Inferior parietal cortex (tissue), 1 donor: ENCODE measurements around the gene EIF2AK3.
"Not testable (repeated sequence)": the region's sequence is repeated elsewhere in the genome, so short reads cannot be mapped to it uniquely, and the experiment has no call there.

Experiments used
- DNase-seq: peaks from one replicate; pipeline ENCODE4 v3.0.0-alpha.2; 2016; ENCODE audit errors: extremely low spot score

The EIF2AK3 gene

DNA sequence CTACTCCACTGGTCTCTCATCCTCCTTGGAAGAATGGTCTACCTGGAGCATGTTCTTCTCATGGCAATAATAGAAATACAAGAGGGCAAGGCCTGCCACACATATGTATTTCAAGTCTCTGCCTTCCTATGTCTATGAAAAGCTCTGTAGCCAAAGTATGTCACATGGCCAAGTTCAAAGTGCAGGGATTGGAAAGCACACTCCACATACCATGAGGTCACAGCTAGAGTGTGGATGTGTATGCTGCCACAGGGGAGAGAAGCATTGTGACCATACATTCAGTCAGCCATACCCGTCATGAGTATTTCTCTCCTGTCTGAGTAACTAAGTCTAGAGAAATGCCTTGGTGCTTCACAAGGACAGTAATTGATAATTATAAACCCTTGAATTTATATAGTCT lies 8.8 kb upstream of the EIF2AK3 start:
- DNase-seq: no peak

DNA sequence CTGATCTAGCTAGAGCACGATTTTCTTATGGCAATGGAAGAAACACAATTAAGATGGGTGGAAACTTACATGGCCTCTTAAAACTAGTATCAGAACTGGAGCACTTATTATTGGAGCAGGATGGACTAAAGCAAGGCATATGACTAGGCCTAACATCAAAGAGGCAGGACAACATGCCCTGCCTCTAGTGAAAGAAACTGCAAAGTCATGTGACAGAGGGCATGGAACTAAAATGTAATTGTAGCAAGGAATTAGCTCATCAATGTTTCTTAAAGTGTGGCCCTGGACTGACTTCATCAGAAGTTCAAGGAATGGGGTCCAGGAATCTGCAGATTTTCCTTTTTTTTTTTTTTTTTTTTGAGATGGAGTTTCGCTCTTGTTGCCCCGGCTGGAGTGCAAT lies 5.3 kb upstream of the EIF2AK3 start:
- no peak for DNase-seq

DNA sequence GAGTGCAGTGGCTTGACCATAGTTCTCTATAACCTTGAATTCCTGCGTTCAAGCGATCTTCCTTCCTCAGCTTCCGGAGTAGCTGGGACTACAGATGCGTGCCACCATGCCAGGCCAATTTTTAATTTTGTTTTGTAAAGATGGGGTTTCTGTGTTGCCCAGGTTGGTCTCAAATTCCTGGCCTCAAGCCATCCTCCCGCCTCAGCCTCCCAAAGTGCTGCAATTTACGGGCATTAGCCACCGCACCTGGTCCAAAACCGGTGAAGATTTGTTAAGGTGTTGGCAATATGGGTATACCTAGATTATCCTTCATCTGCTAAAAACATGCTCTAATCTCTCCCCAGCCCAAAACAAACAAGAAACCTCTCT lies 1.3 kb upstream of the EIF2AK3 start:
- no peak for DNase-seq

DNA sequence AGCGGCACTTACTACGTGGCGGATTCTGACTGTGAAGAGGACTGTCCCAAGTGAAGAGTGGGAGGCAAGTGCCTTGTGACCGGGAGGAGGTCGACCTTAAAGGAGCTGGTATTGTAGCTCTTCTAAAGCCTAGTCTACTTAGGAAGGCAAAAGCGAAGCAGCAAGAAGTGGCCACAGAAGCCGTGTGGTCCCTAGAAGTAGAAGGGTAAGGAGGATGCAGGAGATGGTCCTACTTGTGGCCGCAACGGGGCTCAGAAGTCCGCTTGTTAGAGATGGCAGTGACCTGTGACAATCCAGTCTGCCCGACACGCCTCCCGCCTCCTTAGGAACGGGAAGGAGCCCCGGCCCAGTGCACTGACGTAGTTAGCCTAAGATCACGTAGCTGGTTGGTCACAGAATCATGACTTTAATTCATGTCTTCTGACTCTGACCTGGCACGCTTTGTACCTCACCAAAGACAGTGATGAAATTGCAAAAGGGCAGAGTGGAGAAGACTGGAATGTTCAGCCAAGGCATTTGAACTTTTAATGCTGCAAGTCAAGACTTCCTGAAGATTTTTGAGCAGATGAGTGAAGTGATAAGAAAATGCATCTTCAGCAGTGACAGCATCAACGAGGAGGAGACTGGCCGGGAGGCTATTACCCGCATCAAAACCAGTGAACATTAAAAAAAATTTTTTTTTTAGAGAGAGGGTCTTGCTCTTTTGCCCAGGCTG lies 749 bp upstream of the EIF2AK3 start:
- DNase-seq: no peak

DNA sequence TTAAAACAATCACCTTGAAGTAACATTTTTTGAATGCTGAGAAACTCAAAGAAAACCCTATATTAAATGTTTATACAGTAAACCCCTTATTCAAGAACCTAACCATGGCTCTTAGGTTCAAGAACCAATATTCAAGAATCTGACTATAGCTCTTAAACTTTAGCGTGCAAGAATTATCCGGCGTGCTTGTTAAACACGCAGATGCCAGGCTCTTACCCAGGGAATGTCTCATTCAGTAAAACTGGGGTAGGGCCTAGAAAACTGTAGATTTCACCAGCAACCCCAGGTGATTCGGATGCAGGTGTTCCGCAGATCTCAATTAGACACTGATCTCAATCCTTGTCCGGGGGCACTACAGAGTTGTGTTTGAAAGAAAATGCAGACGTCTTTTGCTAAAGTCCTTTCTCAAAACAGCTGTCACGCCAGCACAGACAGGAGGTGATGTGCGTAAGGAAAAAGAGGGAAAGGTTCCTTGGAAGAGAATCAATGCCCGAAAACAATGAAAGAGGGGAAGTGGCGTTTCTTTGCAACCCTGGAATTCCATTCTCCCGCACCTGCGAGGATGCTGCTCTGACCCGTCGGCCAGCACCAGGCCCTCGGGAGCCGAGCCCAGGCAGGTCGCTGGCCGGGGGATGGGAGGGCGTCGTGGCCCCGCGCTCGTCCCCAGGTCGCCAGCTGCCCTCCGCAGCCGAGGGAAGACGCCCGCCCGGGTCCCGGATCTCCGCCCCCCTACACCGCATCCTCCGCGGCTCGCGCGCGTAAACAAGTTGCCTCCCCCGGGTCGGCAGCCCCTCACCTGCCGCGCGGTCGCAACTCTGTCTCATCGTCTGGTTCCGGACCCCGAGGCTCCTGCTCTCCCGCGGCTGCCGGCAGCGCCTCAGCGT lies 851 bp downstream of the EIF2AK3 start:
- DNase-seq: no peak

DNA sequence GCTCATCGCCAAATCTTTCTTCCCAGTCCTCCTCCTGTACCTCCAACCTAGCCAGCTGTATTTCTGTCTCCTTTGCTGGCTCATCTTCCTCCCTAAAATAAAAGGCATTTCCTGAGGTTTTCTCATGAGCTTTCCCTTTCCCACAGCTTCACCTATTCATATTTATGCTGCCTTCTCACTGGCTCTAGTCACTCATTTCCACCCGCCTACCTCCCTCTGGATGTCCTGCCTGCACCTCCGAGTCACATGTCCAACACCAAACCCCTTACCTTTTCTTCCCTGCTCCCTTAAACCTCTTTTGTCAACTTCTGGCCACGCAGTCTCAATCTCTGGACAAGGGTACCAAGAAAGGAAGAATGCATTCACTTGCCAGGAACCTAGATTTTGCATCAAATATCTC lies 2.8 kb downstream of the EIF2AK3 start:
- DNase-seq: no peak

DNA sequence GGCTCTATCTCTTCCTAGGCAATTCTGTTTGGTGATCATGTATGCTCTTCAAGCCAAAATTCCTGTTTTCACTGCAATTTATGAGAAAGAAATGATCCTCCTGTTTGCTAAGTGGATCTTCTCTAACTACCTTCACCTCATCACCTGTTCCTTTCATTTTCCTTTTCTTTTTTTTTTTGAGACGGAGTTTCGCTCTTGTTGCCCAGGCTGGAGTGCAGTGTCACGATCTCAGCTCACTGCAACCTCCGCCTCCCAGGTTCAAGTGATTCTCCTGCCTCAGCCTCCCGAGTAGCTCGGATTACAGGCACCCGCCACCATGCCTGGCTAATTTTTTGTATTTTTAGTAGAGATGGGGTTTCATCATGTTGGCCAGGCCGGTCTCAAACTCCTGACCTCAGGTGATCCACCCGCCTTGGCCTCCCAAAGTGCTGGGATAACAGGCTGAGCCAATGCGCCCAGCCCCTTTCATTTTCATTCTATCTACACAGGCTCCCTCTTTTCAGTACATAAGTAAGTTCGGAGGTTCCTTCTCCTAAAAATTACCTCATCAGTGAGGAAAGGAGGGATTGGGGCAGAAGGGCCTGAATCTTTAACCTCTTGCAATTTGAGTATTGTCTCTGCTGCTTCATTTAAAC lies 3.3 kb downstream of the EIF2AK3 start:
- DNase-seq: not testable (repeated sequence)

DNA sequence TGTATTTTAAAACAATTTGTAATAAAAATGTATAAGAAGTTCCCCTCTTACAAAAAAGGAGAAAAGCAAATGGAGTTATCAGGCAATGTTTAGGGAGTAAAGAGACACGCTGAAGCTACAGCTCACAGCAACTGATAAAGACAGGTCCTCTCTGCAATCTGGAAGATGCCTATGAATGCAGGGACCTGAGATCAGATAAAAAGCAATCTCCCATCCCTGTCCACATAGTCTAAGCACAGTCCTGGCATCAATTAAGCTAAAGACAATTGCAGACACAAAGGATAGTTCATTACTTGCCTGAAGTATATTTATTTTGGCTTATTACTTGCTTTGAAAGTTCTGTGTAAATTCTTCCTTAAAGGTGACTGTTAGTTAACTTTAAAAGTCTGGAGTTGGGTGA lies 5.0 kb downstream of the EIF2AK3 start:
- DNase-seq: no peak

DNA sequence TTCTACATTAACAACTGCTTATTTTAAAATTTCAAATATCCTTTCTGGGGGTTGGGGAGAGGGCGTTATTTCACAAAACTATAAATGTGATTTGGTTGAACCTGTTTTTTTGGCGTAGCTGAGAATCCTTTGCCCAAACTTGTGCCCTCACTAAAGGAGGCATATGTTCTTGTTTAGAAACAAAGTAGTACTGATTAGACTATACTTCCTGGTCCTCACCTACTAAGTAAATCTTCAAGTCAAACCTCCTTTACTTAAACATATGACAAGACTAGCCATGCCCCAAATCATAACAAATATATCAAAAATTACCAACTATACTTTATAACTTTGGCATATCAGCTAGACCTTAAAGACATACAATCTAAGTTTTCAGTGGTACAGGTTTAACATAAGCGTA lies 5.8 kb downstream of the EIF2AK3 start:
- DNase-seq: no peak

DNA sequence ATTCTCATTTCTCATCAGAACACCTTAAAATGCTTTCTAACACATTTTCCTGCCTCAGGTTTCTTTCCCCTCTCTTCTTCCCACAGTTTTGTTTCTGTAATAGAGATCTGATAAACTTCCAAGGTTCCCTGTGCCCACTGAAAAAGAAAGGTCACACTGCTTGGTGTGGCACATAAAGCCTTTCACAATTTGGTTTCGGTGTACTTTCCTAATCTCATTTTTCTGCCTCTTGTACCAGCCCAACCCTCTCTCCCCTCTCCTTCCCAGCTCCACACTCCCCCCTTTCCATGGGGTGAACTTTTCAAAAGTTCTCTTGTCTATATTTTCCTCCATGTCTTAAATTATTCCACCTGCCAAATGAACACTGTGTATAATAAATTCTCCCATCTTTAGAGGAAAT lies 7.2 kb downstream of the EIF2AK3 start:
- DNase-seq: no peak

DNA sequence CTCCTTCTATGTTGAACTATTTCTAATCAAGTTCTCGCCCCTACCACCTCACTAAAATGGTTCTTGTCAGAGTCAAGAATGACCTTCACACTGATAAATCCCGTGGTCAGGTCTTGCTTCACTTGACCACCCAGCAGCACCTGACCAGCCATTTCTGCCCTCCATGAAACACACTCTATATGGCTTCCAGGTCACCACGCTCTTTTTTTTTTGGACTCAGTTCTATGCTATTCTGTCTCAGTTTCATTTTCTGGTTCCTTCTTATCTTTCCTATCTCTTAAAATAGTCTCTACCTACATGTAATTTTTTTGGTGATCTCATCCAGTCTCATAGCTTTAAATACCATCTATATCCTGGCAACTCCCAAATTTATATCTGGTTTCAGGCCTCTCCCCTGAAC lies 11.4 kb downstream of the EIF2AK3 start:
- no peak for DNase-seq

DNA sequence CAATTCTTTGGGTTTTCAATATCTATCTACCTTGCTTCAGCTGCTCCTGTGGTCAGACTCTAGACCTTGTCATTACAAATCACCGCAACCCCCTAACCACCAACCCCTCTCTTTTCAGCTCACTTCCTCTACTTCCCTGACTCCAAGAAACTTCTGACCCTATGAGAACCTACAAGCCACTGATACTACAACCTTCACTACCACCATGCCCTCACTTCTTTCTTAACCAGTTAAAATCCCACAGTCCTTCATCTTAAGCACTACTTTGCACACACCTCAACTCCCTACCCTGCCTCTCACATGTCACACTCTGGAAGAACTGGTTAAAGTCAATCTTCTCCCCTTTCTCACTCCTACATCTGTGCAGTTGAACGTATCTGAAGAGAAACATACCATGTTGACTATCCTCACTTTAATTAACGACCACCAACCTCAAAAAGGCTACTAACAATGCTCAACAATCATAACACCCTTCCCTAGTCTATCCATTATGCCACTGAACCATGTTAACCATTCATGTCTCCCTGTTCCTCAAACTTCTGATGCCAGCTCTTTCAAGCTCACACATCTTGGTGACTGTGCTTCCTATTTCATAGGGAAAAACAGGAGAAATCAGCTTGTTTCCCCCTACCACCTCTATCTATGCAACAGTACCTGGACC lies 12.6 kb downstream of the EIF2AK3 start:
- no peak for DNase-seq

DNA sequence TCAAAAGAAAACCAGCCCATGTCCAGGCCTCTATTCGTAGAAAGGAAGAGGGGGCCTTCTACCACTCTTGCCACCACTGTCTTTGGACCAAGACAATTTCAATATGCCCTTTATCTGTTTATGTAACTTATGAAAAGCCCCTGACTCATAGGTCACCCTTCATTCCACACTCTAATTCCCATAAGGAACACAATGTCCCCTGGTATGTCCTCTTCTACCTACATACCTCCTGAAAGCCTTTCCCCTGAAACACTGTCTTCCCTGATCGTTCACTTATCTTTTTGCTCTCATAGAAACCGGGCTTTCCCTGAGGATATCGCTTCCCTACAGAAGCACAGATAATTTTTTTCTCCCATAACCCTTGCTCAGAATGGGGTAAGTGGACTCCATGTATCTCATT lies 13.3 kb downstream of the EIF2AK3 start:
- no peak for DNase-seq

DNA sequence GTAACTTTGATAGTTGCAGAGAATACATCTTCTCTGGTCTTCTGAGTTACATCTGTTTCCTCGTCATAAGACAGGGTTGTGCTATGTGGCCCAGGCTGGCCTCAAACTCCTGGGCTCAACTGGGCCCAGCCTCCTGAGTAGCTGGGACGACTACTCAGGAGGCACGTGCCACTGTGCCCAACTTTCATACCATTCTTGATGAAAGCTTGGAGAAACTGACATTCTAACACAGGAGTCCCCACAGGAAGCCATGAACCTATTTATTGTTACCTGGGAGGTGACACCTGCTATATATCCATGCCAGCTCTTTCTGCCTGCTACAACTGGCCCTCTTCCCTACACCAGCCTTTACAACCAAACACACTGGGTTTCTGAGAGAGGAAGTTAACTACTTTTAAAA lies 19.1 kb downstream of the EIF2AK3 start:
- DNase-seq: no peak

DNA sequence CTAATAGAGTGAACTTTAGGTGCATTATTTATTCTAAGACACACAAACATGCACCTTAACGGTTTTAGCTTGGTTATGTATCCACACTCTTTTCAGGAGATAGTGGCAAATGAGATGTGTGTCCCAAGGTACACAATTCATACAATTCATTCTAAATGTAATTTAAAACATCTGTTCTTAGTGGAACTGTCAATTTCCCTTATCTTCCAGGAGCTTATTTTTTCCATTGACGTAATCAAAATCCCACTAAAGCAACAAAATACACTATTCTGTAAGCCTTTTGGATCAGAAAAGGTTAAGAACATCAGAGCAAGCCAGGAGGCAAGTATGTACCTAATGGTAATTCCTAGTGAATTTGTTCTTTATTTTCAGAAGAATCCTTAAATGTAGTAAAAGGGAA lies 19.8 kb downstream of the EIF2AK3 start:
- no peak for DNase-seq

DNA sequence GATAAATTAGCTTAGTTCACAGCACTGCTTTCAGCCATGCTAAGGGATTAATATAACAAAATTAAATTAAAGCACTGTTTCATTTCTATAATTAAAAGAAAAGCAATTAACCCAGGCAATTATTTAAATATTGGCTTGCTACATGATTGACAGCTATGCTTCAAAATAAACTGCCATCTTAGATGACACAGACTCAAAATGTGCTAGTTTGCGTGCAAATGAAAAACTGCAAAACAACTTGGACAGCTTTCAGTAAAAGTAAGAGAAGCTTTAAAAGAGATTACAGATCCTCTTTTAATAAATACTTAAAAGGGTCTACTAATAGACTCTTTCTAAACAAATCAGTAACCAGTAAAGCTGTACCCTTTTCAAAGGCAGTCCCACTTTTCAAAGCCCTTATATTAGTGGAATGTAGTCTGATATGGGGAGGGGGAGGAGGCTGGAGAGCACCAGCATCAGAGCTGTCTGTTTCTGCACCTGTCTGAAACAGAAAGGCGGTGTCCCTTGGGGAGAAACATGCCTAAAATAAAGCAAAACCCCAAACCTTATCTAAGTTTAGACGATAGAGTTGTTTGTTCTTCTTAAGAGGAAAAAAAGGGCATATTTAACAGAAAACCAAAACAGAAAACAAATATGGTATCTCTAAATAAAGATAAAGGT lies 20.8 kb downstream of the EIF2AK3 start:
- no peak for DNase-seq

DNA sequence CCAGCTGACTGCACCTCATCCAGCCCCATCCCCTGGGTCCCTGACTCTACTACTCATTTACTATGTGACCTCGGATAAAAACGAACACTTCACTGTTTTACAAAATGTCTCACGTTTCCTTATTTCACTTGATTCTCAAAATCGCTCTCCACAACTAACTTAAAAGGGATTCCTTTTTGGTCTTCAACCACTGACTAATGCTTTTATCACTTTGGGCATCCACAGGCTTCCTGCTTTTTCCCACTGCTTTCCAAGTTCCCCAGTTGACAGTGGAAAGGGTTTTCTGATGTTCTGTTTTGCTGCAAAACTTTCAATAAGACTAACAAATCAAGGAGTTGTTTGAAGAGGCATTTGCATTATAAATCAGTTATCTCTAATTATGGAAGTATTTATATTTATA lies 24.1 kb downstream of the EIF2AK3 start:
- DNase-seq: no peak

DNA sequence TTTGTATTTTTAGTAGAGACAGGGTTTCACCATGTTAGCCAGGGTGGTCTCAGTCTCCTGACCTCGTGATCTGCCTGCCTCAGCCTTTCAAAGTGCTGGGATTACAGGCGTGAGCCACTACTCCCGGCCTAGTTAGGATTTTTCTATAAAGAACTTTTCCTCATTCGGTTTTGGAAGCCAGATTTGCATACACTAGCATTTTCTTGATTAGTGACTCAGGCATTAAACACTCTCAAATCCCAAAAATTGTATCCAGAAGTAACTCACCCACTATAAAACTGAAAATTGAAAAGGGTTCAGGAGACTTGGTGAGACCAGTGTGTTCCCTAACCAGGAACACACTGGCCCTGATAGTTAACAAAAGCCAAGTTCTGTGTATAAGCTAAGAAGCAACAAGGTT lies 25.2 kb downstream of the EIF2AK3 start:
- DNase-seq: no peak

DNA sequence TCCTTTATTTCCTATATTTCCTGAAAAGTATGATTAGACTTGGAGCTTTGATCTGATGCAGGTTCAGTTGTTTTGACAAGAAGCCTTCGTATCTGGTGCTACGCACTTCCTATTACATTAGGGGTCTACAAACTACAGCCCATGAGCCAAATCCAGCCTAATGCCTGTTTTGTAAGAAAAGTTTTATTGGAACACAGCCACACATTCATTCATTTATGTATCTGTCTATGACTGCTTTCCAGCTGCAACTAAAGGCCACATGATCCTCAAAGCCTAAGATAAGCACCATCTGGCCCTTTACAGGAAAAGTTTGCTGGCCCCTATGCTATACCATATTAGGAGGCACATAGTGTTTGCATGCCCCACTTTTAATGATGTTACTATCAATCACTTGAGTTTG lies 26.0 kb downstream of the EIF2AK3 start:
- DNase-seq: no peak

DNA sequence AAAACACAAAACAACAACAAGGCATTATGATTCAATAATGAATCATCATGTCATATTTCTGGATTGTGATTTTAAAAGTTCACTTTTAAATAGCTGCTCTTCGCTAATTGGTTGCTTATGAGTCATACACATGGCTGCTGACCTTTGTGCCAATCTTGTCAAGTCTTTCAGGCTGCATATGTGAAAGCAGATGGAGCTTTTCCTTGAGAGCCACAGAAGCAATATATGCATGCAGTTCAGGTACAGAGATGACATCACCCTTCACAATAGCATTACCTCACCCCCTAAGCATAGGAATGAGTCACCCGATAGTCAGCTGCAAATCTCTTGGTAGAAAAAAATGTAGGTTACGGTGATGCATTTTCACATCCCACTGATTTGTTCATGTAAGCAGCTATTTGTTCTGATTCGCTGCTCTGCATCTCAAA lies 27.2 kb downstream of the EIF2AK3 start:
- peak; percentile 65 for DNase-seq

DNA sequence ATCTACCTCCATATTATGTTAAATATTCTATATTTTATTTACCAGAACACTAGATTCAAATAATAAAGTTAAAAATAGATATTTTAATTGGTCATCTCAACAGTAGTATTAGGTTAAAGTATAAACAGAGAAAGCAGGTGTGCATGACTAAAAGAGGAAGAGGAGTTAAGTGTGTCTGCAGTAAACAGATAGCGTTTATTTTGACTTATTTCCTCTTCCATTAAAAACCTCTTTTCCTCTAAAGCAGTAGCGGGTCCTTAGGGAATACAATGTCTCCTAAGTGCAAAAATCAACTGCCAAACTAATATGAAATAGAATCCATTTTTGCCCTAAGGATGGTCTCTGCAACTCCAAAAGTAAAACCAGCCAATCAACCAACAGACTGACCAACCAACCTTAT lies 27.7 kb downstream of the EIF2AK3 start:
- DNase-seq: no peak

DNA sequence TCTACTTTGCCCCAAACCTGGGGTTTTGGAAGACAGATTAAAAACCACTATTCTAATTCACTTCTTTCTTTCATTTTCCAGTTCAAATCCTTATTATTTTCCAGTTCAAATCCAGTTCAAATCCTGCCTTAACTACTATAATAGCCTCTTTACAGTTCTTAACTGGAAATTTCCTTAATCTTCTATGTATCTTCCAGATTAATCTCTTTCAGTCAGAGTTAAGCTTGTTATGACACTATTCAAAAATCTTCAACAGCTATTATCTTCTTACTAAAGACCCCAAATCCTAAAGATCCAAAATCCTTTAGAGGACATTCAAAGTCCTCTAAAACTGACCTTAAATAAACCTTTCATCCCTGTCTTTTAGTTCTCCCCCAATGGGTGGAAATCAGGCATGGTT lies 30.1 kb downstream of the EIF2AK3 start:
- DNase-seq: no peak
